NCI-H1092 (cell line): ENCODE measurements around the gene GGTLC1.
"Not testable (repeated sequence)": the region's sequence is repeated elsewhere in the genome, so short reads cannot be mapped to it uniquely, and the experiment has no call there.

Experiments
- DNase-seq: peaks from one replicate; lab custom pipeline; 2025; lab: John Stamatoyannopoulos, UW

The GGTLC1 gene

GRCh38 chr20:23994001-23994633 is 5.5 kb upstream of the GGTLC1 start:
- DNase-seq = not testable (repeated sequence)

GRCh38 chr20:23993440-23993839 is 4.9 kb upstream of the GGTLC1 start:
- not testable (repeated sequence) for DNase-seq

GRCh38 chr20:23990296-23990695 is 1.7 kb upstream of the GGTLC1 start:
- not testable (repeated sequence) for DNase-seq

DNA sequence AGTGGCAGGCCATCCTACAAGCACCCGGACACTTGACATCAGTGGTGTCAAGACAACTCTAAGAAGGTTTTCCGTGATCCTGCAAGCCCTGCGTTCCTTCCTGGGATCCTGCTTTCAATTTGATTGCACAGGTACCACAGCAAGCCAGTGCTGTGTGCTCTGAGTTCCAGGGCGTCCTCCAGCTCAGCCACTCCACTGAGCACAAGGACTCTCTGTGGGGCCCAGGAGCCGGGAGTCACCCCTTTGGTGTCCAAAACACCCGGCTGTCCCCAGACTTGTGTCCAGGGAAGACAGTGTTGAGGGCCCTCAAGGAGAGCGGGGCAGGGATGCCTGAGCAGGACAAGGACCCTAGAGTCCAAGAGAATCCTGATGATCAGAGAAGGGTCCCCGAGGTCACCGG is 387 bp upstream of the GGTLC1 start:
- not testable (repeated sequence) for DNase-seq

- DNase-seq = not testable (repeated sequence)
These were observed 1.9 kb downstream of the GGTLC1 start for GRCh38 chr20:23986716-23987115.

GRCh38 chr20:23986310-23986709 is 2.3 kb downstream of the GGTLC1 start:
- not testable (repeated sequence) for DNase-seq

DNA sequence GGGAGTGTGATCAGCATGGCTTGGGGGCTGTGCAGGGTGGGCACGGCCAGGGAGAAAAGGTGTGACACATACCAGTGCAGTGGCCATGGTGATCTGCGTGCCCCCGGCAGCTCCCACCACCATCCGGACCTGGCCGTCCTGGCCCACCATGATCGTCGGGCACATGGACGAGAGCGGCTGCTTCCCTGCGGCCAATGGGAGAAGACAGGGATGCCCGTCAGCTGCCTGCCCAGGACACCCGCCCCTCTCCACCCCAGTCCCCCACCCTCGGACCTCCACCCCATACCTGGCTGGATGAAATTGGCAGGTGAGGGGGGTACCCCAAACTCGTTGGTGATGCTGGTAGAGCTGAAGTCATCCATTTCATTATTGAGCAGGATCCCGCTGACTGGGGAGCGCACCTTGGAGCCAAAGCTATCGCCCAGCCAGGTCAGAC is 2.8 kb downstream of the GGTLC1 start:
- DNase-seq = not testable (repeated sequence)

- not testable (repeated sequence) for DNase-seq
These were observed 3.4 kb downstream of the GGTLC1 start for GRCh38 chr20:23985066-23985789.

- DNase-seq = not testable (repeated sequence)
These were observed 4.0 kb downstream of the GGTLC1 start for GRCh38 chr20:23984476-23985023.

- not testable (repeated sequence) for DNase-seq
These were observed 6.2 kb downstream of the GGTLC1 start for GRCh38 chr20:23982112-23983018.

DNA sequence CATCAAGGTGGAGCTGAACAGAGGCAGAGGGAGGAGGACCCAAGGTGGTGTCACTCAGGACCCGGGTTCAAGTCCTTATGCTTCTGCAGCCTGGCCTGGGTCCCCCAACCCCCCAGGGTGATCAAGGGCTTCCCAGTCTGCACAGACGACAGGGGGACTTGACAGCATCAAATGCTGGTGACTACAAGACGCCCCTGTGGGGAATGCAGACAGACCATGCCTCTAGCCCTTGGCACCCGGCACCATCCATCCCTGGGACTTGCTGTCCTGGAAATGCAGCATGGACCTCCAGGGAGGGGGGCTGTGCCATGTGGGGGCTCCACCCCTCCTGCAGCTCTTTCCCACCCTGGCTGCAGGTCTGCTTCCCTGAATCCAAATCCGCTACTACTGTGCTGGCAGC is 7.1 kb downstream of the GGTLC1 start:
- DNase-seq = not testable (repeated sequence)

GRCh38 chr20:23981014-23981413 is 7.6 kb downstream of the GGTLC1 start:
- DNase-seq = not testable (repeated sequence)

GRCh38 chr20:23979899-23980811 is 8.4 kb downstream of the GGTLC1 start:
- not testable (repeated sequence) for DNase-seq

GRCh38 chr20:23979380-23979779 is 9.2 kb downstream of the GGTLC1 start:
- DNase-seq = not testable (repeated sequence)

GRCh38 chr20:23978457-23978856 is 10.1 kb downstream of the GGTLC1 start:
- DNase-seq = not testable (repeated sequence)

DNA sequence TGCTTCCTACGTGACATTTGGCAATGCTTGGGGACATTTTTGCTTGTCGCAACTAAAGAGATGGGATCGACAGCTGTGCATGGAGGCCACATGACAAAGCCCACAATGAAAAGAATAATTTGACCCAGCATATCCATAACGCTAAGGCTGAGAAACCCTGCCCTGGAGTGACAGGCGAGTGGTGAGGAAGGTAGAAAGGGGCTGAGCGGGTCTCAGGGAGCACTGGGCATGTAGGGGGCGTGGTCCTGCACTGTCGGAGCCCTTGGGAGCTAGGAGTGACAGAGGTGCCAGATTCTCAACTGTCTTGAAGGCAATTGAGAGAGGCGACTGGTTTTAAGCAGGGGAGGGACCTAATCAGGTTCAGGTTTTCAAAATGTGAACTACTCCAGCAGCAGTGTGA is 13.6 kb downstream of the GGTLC1 start:
- DNase-seq = no peak

DNA sequence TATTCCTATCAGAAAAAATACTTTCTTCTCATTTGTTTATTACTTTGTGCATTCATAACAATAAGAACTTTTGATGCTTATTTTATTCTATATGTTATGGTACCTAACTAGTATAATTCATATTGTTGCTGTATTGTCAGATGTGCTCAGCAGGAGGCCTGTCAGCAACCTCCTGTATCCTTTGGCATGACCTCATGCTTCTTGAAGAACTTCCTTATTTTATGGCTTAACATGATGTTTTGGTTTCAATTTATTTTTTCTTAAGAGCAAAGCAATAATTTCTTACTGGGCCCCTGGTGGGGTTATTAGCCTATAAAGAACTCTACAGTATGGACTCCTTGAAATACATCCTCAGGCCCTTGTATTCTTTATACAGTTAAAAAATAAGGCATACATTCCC is 17.3 kb downstream of the GGTLC1 start:
- no peak for DNase-seq

- no peak for DNase-seq
These were observed 18.5 kb downstream of the GGTLC1 start for GRCh38 chr20:23970049-23970448.

DNA sequence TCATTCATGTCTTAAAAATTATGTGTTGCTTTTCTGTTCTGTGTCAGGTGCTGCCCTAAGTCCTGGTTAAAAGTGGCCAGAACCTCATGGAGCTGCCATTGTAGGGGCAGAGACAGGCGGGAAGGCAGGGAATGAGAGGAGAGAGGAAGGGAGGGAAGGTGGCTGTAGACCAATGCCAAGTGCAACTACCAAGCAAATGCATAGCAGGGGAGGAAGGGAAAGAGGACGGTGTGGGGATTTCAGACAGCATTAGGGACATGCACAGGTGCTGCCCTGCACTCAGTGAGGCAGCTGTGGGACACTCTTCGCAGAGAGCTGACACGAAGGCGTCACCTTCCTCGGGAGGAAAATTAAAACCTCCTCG is 21.0 kb downstream of the GGTLC1 start:
- DNase-seq = no peak

GRCh38 chr20:23966927-23967615 is 21.5 kb downstream of the GGTLC1 start:
- DNase-seq = no peak
